Colonic mucosa (tissue), 4 donors: ENCODE measurements around the gene MME. TPM values are rescaled to one million over a fixed set of nuclear protein-coding genes. Genes with fewer than 3 reads are reported as not detected.

Experiments
- DNase-seq: peaks from one replicate; pipeline ENCODE4 v3.0.0-alpha.2; 2020
- H3K27ac ChIP-seq: fragments of 200-600 bp; one replicate; pipeline ENCODE4 v1.8.0; 2021
- H3K27me3 ChIP-seq: fragments of 200-600 bp; one replicate; pipeline ENCODE4 v1.8.0; 2021
- H3K36me3 ChIP-seq: fragments of 200-600 bp; one replicate; pipeline ENCODE4 v1.8.0; 2021
- H3K4me1 ChIP-seq: fragments of 200-600 bp; one replicate; pipeline ENCODE4 v1.8.0; 2021; ENCODE audit warnings: mild to moderate bottlenecking
- H3K4me3 ChIP-seq: fragments of 200-600 bp; one replicate; pipeline ENCODE4 v1.8.0; 2021
- H3K9ac ChIP-seq, 2 donors: one replicate each; pipeline ENCODE4 v1.7.0; 2013; ENCODE audit warnings: control low read depth in 2 of 2, low read depth in 2 of 2, low read length in 2 of 2
- H3K9me3 ChIP-seq: fragments of 200-600 bp; one replicate; pipeline ENCODE4 v1.8.0; 2021
- CTCF ChIP-seq: fragments of 200-600 bp; IDR thresholded peaks from one replicate; pipeline ENCODE4 v1.8.0; 2022; ENCODE audit warnings: antibody characterized with exemption, mild to moderate bottlenecking
- intact Hi-C: fragments of 100-400 bp; cut with DNase I; formaldehyde crosslinking; loops from one replicate; pipeline ENCODE4 v1.14.1; 2022
- total RNA-seq, 2 donors: library from RNA; stranded (reverse); fragmentation: NEBNext Ultra II Directional in 1 of 2; extraction: Animal tissue kit (Norgen Biotek cat#: 25700) in 1 of 2; gene quantifications; one replicate each; pipeline ENCODE4 v1.2.1, GENCODE V29; 2021
- donor health status: healthy.
- donor health status: DM: no; HTN: no; CAD: no.
- donor health status: DM: no; HTN: no; CAD: no.

The MME gene
- total RNA-seq, 2 donors from 2014 or later: 1.4 to 2.6 TPM

DNA sequence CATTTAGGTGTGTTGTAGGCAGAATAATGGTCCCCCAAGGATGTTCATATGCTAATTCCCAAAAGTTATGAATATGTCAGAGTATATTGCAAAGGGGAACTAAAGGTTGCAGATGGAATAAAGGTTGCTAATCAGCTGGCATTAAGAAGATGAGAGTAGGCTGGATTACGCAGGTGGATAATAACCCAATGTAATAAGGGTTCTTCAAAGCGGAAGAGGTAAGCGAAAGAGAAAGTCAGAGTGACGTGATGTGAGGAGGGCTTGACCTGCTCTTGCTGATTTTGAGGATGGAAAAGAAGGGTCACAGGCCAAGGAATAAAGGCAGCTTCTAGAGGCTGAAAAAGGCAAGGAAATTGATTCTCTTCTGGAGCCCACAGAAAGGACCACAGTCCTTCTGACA lies 109.4 kb downstream of the MME start:
- Histone ChIP-seq H3K4me3 (no peak overlapping the region), H3K9me3 (no peaks in the 10 kb centered on the region), H3K4me1 (no peaks in the 10 kb centered on the region), H3K27ac (no peak overlapping the region), H3K9ac (no peak overlapping the region), H3K36me3 (no peaks in the 10 kb centered on the region), H3K27me3 (no peaks in the 10 kb centered on the region)
- DNase-seq: no peak
- intact Hi-C loops: no loop called here
- no peak for TF ChIP-seq CTCF

GRCh38 chr3:155190691-155191090 lies 110.6 kb downstream of the MME start:
- H3K27me3 ChIP-seq: no peaks in the 10 kb centered on the region
- no peak overlapping the region for H3K4me3 ChIP-seq
- TF ChIP-seq CTCF: no peak
- no peaks in the 10 kb centered on the region for H3K9me3 ChIP-seq
- intact Hi-C loops: no loop called here
- H3K4me1 ChIP-seq: no peaks in the 10 kb centered on the region
- H3K9ac ChIP-seq: no peak overlapping the region
- H3K27ac ChIP-seq: no peak overlapping the region
- DNase-seq: no peak
- H3K36me3 ChIP-seq: no peaks in the 10 kb centered on the region

GRCh38 chr3:155192957-155193746 lies 113.0 kb downstream of the MME start:
- intact Hi-C loops: no loop called here
- Histone ChIP-seq H3K4me1 (no peaks in the 10 kb centered on the region), H3K36me3 (no peaks in the 10 kb centered on the region), H3K9ac (no peak overlapping the region), H3K27me3 (no peaks in the 10 kb centered on the region), H3K4me3 (no peak overlapping the region), H3K27ac (no peak overlapping the region), H3K9me3 (no peaks in the 10 kb centered on the region)
- DNase-seq: no peak
- TF ChIP-seq CTCF: no peak

DNA sequence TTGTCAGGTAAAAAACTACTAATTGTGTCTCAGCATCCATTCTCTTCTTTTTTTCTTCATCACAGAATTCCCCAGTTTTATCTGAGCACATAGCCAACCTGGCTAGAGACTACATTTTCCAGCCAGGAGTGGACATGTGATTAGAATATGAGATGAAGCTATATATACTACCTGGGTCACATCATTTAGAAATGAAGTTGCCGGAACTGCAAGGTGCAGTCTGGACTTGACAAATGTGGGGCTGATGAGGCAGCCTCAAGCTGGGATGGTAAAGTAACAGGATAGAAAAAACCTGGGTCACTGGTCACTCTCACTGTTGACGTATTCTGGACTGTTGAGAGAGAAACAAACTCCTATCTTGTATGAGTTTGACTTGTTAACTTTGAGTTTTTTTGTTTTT lies 113.7 kb downstream of the MME start:
- TF ChIP-seq CTCF: no peak
- Histone ChIP-seq H3K27me3 (no peaks in the 10 kb centered on the region), H3K9ac (no peak overlapping the region), H3K36me3 (no peaks in the 10 kb centered on the region), H3K27ac (no peak overlapping the region), H3K4me3 (no peak overlapping the region), H3K4me1 (no peaks in the 10 kb centered on the region), H3K9me3 (no peaks in the 10 kb centered on the region)
- intact Hi-C loops: no loop called here
- DNase-seq: no peak

- H3K27ac ChIP-seq: no peak overlapping the region
- intact Hi-C loops: no loop called here
- H3K36me3 ChIP-seq: no peaks in the 10 kb centered on the region
- DNase-seq: no peak
- TF ChIP-seq CTCF: no peak
- H3K4me1 ChIP-seq: no peaks in the 10 kb centered on the region
- H3K9me3 ChIP-seq: no peaks in the 10 kb centered on the region
- no peak overlapping the region for H3K9ac ChIP-seq
- no peak overlapping the region for H3K4me3 ChIP-seq
- no peaks in the 10 kb centered on the region for H3K27me3 ChIP-seq
Measured at GRCh38 chr3:155194973-155195957, 115.1 kb downstream of the MME start.
